Aorta (tissue), 5 donors: Measurements from ENCODE around the gene ARL17B. TPM values are rescaled to one million over a fixed set of nuclear protein-coding genes. Genes with fewer than 3 reads are reported as not detected.
"Not testable (repeated sequence)": the region's sequence is repeated elsewhere in the genome, so short reads cannot be mapped to it uniquely, and the experiment has no call there.

Source experiments
- ATAC-seq: fragments of 200-7000 bp; cut with Tn5 transposase; one replicate; pipeline ENCODE4 v1.9.1; 2022; ENCODE audit warnings: moderate library complexity; ENCODE audit not compliant: low FRiP score
- DNase-seq, 2 donors: peaks; one replicate each; pipeline ENCODE4 v3.0.0-alpha.2; 2020
- H3K27ac ChIP-seq, 2 donors: one replicate each; pipeline ENCODE4 v1.5.1; 2013; ENCODE audit warnings: low read length in 2 of 2, mild to moderate bottlenecking in 2 of 2, moderate library complexity in 2 of 2, control low read depth in 1 of 2, inconsistent platforms in 1 of 2, low read depth in 1 of 2
- H3K27me3 ChIP-seq, 2 donors: one replicate each; pipeline ENCODE4 v1.6.1; 2013; ENCODE audit warnings: control low read depth in 1 of 2, low read length in 1 of 2, mild to moderate bottlenecking in 1 of 2, moderate library complexity in 1 of 2; ENCODE audit not compliant: insufficient read depth in 2 of 2, control insufficient read depth in 1 of 2
- H3K36me3 ChIP-seq, 2 donors: one replicate each; pipeline ENCODE4 v1.6.1; 2013; ENCODE audit warnings: control low read depth in 1 of 2, low read length in 1 of 2, mild to moderate bottlenecking in 1 of 2; ENCODE audit not compliant: insufficient read depth in 2 of 2, control insufficient read depth in 1 of 2
- H3K4me1 ChIP-seq, 2 donors: one replicate each; pipeline ENCODE4 v1.6.1; 2013; ENCODE audit warnings: low read length in 2 of 2, control low read depth in 1 of 2, mild to moderate bottlenecking in 1 of 2, moderate library complexity in 1 of 2; ENCODE audit not compliant: insufficient read depth in 2 of 2, control insufficient read depth in 1 of 2
- H3K4me3 ChIP-seq, 2 donors: one replicate each; pipeline ENCODE4 v1.5.1; 2013; ENCODE audit warnings: low read length in 2 of 2, control low read depth in 1 of 2, mild to moderate bottlenecking in 1 of 2
- H3K9me3 ChIP-seq: one replicate; pipeline ENCODE4 v1.6.1; 2013; ENCODE audit warnings: mild to moderate bottlenecking, low read length; ENCODE audit not compliant: control insufficient read depth
- WGBS, 2 donors: extraction: QIAGEN DNeasy Blood & Tissue Kit; methylation state at CpG; one replicate each; pipeline ENCODE4 v1.1.7; 2013; 5-methylcytosine and 5-hydroxymethylcytosine counted together
- intact Hi-C, 2 donors: fragments of 100-400 bp; cut with DNase I; formaldehyde crosslinking; loops; one replicate each; pipeline versions ENCODE4 v1.14.2 to v1.15.0; 2022
- polyA plus RNA-seq, 2 donors: library from polyadenylated mRNA; stranded (reverse); fragments of 200-250 nt; gene quantifications; one replicate each; pipeline ENCODE4 v1.2.3, GENCODE V29; 2013
- total RNA-seq, 2 donors: library from RNA; stranded (reverse); fragmentation: NEBNext Ultra II Directional; extraction: Animal tissue kit (Norgen Biotek cat#: 25700); gene quantifications; one replicate each; pipeline ENCODE4 v1.2.1, GENCODE V29; 2021
- donor health status: healthy with polysubstance abuse.
- donor health status: Bipolar disorder and iron deficiency.
- donor health status: DM: no; HTN: no; CAD: no.
- donor health status: DM: no; HTN: no; CAD: no.
- donor health status: DM: yes; HTN: yes; CAD: no.

Gene ARL17B
- total and polyA plus RNA-seq, 4 donors: 6.0 to 19.9 (median 12.9) TPM

DNA sequence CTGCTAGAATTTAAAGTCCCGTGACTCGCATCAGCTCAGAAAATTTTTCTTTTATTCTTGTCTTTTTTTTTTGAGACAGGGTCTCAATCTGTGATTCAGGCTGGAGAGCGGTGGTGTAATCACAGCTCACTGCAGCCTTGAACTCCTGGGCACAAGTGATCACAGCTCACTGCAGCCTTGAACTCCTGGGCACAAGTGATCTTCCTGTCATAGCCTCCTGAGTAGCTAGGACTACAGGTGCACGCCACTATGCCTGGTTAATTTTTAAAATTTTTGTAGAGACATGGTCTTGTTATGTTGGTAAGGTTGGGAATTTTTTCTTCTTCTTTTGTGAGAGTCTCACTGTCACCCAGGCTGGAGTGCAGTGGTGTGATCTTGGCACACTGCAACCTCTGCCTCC lies 80.2 kb downstream of the ARL17B start:
- H3K4me3 ChIP-seq, ATAC-seq, H3K9me3 ChIP-seq, DNase-seq, H3K27me3 ChIP-seq, H3K36me3 ChIP-seq, intact Hi-C loops, H3K27ac ChIP-seq, H3K4me1 ChIP-seq: not testable (repeated sequence)
- WGBS, 2 donors: 92 to 95% methylated on average over 4 of the region's 4 CpGs

DNA sequence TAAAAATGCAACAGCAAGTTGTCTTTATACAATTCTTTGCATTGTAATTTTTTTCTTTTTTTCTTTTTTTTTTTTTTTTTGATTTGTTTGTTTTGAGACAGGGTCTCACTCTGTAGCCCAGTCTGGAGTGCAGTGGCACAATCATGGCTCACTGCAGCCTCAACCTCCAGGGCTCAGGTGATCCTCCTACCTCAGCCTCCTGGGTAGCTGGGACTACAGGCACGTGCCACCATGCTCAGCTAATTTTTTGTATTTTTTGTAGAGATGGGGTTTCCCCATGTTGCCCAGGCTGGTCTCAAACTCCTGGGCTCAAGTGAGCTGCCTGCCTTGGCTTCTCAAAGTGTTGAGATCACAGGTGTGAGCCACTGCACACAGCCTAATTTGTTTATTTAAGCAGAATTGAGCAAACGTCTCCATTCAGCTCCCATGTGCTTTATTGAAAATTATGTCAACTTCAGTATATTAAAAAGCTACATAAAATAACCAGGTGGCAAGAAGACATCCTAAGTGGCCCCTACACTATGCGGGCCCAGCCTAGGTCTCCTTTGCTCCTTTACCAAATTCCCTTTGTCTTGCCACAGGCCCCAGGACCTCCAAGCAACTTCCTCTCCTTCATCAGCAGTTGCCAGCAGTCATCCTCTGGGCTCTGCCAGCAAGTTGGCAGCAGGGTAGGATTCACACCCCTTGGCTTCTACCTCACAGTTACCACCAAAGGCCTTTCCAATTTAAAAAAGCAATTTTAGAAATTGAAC lies 84.7 kb downstream of the ARL17B start:
- H3K9me3 ChIP-seq, intact Hi-C loops, H3K4me3 ChIP-seq, H3K27ac ChIP-seq, H3K36me3 ChIP-seq, H3K4me1 ChIP-seq, H3K27me3 ChIP-seq: not testable (repeated sequence)
- WGBS, 2 donors: 80 to 82% methylated on average over 3 of the region's 3 CpGs
- DNase-seq: peak in 1 of 2 donors; percentile 36
- peak; percentile 53 for ATAC-seq

DNA sequence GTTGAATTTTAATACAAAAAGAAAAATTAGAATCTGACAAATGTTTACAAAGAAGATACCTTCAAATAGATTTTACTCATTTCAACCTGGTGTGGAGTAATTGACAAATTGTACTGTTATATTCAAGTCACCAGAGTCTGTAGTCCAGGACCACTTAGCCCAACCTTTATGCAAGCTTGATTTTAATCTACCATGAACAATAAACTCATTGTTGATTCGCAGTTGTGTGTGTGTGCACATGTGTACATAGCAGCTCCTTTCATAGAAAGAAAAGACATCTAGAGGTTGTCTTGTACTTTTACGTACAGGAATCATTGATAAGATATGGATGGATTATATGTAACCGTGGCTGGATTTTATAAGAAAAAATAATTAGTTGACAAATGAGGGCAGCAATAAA lies 87.3 kb downstream of the ARL17B start:
- WGBS, 2 donors: 89% methylated on average over 3 of the region's 3 CpGs
- no peaks in the 10 kb centered on the region for H3K4me1 ChIP-seq
- H3K27me3 ChIP-seq: no peaks in the 10 kb centered on the region
- intact Hi-C loops: no loop called here
- H3K27ac ChIP-seq: no peak overlapping the region
- no peaks in the 10 kb centered on the region for H3K9me3 ChIP-seq
- H3K4me3 ChIP-seq: no peak overlapping the region
- H3K36me3 ChIP-seq: no peaks in the 10 kb centered on the region
- ATAC-seq (no peak), DNase-seq (no peak)

DNA sequence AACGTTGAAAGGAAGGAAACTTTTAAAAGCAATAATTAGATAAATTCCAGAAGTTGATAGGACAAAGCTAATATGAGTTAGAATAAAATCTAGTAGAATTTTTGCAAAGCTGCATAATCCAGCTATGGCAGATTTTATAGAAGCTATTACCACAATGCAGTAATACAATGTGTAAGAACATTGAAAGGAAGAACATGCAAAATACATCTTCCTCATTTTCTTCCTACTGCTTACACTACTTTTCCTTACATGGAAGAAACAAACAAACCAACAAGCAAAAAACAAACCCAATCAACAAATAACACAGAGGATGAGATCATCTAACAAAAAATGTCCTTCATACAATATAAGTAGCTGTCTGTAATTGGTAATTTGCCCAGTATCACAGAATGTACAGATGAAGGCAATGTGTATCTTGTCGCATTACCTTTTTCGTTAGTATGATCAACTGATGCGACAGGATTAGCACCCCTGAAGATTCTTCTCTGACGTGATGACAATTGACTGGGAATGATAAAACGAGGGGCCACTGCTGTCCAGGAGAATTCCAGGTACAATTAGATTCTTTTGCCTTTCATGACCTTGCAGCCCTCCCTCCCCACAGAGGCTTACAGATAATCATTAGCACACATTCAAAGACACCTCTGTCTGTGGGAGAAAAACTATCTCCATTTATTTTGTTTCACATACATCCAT lies 87.9 kb downstream of the ARL17B start:
- WGBS, 2 donors: 78 to 85% methylated on average over 6 of the region's 6 CpGs
- Histone ChIP-seq H3K27me3 (no peaks in the 10 kb centered on the region), H3K4me1 (no peaks in the 10 kb centered on the region), H3K9me3 (no peaks in the 10 kb centered on the region), H3K4me3 (no peak overlapping the region), H3K36me3 (no peaks in the 10 kb centered on the region), H3K27ac (no peak overlapping the region)
- no peak for DNase-seq
- intact Hi-C loops: no loop called here
- no peak for ATAC-seq

DNA sequence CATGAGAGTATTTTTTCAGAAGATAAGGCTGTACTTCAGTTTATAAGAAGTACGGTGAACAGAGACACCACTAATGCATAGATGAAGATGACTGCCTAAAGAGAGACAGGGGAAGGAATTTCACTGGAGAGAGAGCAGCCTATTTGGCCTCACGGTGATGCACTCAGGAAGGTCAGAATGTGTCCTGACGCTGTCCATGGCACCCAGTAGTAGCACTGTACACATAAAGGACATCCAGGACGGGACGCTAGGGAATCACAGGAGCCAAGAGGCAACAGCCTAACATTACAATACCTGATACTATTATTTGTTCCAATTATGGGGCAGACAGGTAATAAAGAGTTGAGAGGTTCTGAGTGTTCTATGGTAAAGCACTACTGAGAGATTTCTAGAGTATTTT lies 91.5 kb downstream of the ARL17B start:
- intact Hi-C loops: no loop called here
- WGBS, 2 donors: 80 to 82% methylated on average over 5 of the region's 5 CpGs
- Histone ChIP-seq H3K27ac (no peak overlapping the region), H3K27me3 (no peaks in the 10 kb centered on the region), H3K36me3 (no peaks in the 10 kb centered on the region), H3K9me3 (no peaks in the 10 kb centered on the region), H3K4me1 (no peaks in the 10 kb centered on the region), H3K4me3 (no peak overlapping the region)
- no peak for DNase-seq
- ATAC-seq: no peak

DNA sequence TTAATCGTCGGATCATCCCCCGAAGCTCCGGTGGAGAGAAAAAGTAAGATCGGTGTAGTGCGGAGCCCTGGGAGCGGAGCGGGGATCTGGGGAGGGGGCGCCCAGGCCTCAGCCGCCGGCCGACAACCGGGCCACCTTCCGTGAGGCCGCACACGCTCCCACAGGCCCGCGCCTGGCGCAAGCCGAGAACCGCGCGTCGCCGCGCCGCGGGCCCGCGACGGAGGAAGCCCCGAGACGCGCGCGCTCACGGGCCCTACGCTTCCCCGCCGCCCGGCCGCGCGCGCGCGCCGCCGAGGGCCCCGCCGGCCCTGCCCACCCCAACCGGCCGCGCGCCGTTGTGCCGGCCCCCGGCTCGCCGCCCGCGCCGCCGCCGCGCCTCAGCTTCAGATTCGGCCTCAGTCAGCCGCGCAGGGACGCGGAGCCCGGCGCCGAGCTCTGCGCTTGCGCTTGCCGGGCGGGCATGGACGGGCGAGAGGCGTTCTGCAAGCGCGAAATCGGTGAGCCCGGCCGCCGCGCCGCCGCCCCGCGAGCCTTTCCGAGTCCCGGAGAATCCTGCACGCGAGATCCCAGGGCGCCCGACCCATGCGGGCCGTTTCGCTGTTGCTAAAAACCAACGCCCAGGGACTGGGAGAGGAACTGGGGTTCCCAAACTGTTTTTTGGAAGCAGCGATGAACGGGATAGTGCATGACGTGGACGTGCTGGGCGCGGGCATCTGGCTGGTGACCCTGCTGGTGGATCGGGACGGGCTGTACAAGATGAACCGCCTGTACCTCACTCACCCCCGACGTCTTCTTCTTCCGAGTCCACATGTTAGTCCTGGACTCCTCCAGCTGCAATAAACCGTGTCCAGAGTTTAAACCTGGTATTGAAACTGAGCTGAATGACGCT lies 94.7 kb downstream of the ARL17B start:
- WGBS, 2 donors: 0% methylated on average over 97 to 116 of the region's 116 CpGs

DNA sequence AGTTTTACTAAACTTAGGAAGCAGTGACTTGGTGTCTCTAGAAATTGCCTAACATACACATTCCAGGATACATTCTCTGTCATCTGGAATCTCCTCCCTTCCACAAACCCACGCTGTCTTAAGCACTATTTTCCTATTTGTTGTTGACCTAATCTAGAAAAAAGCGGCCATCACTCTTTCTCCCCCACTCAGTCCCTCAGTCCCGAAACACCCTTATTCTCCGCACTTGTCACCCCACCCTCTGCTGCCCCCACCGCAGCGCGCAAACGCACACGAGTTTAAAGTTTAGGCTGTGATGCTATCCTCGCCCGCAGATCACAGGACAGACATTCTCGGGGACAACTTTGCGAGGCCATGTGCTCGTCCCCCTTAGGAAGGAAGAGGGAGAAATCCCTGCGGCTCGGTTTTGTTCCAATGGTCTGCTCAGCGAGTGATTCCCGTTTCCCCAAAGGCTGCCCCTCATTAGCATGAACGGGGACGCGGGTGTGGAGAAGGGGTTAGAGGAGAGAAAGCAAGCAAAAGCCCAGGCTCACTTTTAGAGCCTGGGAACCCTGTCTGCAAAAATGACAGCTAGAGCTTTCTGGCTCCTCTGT lies 95.4 kb downstream of the ARL17B start:
- peak; percentile 49 for ATAC-seq
- Histone ChIP-seq H3K27ac (peak overlapping the region in 1 of 2 donors; percentile 87), H3K4me3 (peak overlapping the region; percentile 35 to 45)
- peak in 1 of 2 donors; percentile 82 for DNase-seq
- H3K9me3 ChIP-seq, H3K4me1 ChIP-seq, H3K36me3 ChIP-seq, H3K27me3 ChIP-seq: not testable (repeated sequence)
- WGBS, 2 donors: 5 to 6% methylated on average over 21 of the region's 21 CpGs
- intact Hi-C loops: loop anchor here in 1 of 2 donors (5.0 kb wide), 1 partner anchor 674 kb away; no protein-coding TSS in a partner anchor

More for the DNA sequence above, 94.7 kb downstream of the ARL17B start:
- intact Hi-C loops: loop anchor here in 1 of 2 donors (5.0 kb wide), 1 partner anchor 675 kb away; no protein-coding TSS in a partner anchor
- Histone ChIP-seq H3K36me3 (no peaks in the 10 kb centered on the region), H3K4me3 (peak overlapping the region; percentile 45 to 59), H3K4me1 (no peaks in the 10 kb centered on the region), H3K9me3 (no peaks in the 10 kb centered on the region), H3K27ac (peak overlapping the region in 1 of 2 donors; percentile 87), H3K27me3 (no peaks in the 10 kb centered on the region)
- ATAC-seq (peak; percentile 95), DNase-seq (peak; percentile 92 to 94)

DNA sequence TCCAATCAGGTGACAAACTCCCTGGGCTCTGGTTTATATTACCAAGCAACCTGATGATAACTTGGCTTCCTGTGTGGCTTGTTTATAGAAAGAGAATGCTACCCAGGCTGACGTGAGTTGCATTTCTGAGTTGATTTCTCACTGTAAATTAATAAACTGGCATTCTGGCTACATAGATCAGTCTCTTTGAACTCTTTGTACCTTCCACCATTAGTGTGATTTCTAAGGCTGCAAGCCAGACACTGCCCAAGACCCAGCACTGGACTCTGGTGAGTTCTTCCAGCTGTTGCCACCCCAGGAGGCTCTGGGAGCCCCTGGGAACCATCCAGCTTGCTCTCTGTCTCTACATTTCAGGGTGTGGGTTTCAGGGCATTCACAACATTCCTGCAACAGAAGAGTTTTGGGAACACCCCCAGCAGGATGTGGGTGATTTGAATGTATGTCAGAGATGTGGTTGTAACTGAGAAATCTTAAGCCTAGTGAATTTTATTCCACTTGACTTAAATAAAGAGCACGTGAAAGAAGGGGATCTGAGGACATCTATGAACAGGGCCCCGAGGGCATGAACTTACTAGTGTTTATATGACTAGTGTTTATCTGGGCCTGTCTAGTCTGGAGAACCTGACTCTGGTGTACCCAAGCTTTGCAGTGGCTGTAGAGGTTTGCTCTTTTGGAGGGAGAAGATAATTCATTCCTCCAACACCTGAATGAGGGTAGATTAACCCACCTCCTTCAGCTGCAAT lies 96.9 kb downstream of the ARL17B start:
- H3K27ac ChIP-seq: no peak overlapping the region
- intact Hi-C loops: loop anchor here in 1 of 2 donors (5.0 kb wide), 1 partner anchor 672 kb away; no protein-coding TSS in a partner anchor
- H3K9me3 ChIP-seq: no peaks in the 10 kb centered on the region
- no peaks in the 10 kb centered on the region for H3K36me3 ChIP-seq
- ATAC-seq (no peak), DNase-seq (no peak)
- H3K4me1 ChIP-seq: no peaks in the 10 kb centered on the region
- 69 to 76% methylated on average over 3 of the region's 3 CpGs for WGBS, 2 donors
- H3K4me3 ChIP-seq: no peak overlapping the region
- H3K27me3 ChIP-seq: no peaks in the 10 kb centered on the region
